ENCODE measurements around the gene ZDHHC8. TPM values are rescaled to one million over a fixed set of nuclear protein-coding genes. Genes with fewer than 3 reads are reported as not detected.

Gene ZDHHC8
- total RNA-seq, result 10 to 100 TPM; 15.7 to 45.2 (median 40.6) TPM
- polyA plus RNA-seq, result 10 to 100 TPM; 21.5 to 26.3 TPM
- long read RNA-seq, donor 1, full-length matches to known transcripts, result 1 of 54 reads
- long read RNA-seq, donor 1, partial matches to known transcripts, result 8 of 54 reads
- long read RNA-seq, donor 1, other reads (novel, unspliced or antisense), result 45 of 54 reads
- long read RNA-seq, donor 2, partial matches to known transcripts, result 15 of 48 reads
- long read RNA-seq, donor 2, other reads (novel, unspliced or antisense), result 33 of 48 reads
- long read RNA-seq, donor 3, partial matches to known transcripts, result 6 of 39 reads
- long read RNA-seq, donor 3, other reads (novel, unspliced or antisense), result 33 of 39 reads

- WGBS, 4 donors, result 0 to 1% methylated on average over 42 to 43 of the region's 43 CpGs; no CpG with 5 or more reads in 2 of the 4 donors
- TF ChIP-seq CTCF (IDR thresholded peaks at IDR 0.05) (no peak), POLR2A (IDR thresholded peaks at IDR 0.05) (no peak)
- Histone ChIP-seq H3K27me3 (no peaks in the 10 kb centered on the region), H3K27ac (peak within 1 kb of the TSS; percentile 94 to 100 (median 98)), H3K4me3 (peak within 1 kb of the TSS; percentile 88 to 100 (median 99)), H3K4me1 (peaks cover 11 to 57% (median 43%) of the 10 kb centered on the region in 12 donors), H3K36me3 (peaks cover 0 to 13% (median 9%) of the 10 kb centered on the region in 9 donors), H3K9me3 (no peaks in the 10 kb centered on the region)
- intact Hi-C loops (cut with DNase I), result loop anchor here in 1 of 10 donors (5.0 kb wide), 1 partner anchor 114 kb away; the partner anchor contains the start of gene ARVCF
- ATAC-seq (peak in 3 of 4 donors; percentile 37 to 64 (median 51)), DNase-seq (peak in 3 of 5 donors; percentile 48 to 60 (median 59))
These were observed at the start of gene ZDHHC8 for GRCh38 chr22:20131597-20131858. TSS of gene ZDHHC8 (plus strand) at chr22:20131804. CDS start at chr22:20131948, 144 bp downstream.

GRCh38 chr22:20083157-20083890, 48.3 kb upstream of the ZDHHC8 start:
- Histone ChIP-seq H3K4me3 (no peak overlapping the region), H3K9me3 (no peaks in the 10 kb centered on the region), H3K27ac (no peak overlapping the region), H3K36me3 (peaks cover 3 to 32% (median 28%) of the 10 kb centered on the region in 9 donors), H3K4me1 (peaks cover 3 to 58% (median 46%) of the 10 kb centered on the region in 12 donors), H3K27me3 (no peaks in the 10 kb centered on the region)
- ATAC-seq (no peak), DNase-seq (peak in 2 of 5 donors; percentile 13 to 14)
- intact Hi-C loops (cut with DNase I), result loop anchor here in 6 of 10 donors (5.0 to 10.0 kb wide), 6 partner anchors 34 to 119 kb away; partner anchors contain the start of genes TANGO2 (in 3 of the 6), RANBP1 (in 1 of the 6) and TRMT2A (in 1 of the 6)
- no peak for TF ChIP-seq POLR2A (IDR thresholded peaks at IDR 0.05)
- TF ChIP-seq CTCF (IDR thresholded peaks at IDR 0.05), result no peak
- 80 to 90% (median 84%) methylated on average over 10 of the region's 10 CpGs for WGBS, 4 donors

GRCh38 chr22:20083891-20084546, 47.6 kb upstream of the ZDHHC8 start:
- DNase-seq (peak in 2 of 5 donors; percentile 2 to 6), ATAC-seq (no peak)
- no peak overlapping the region for H3K27ac ChIP-seq
- no peaks in the 10 kb centered on the region for H3K27me3 ChIP-seq
- intact Hi-C loops (cut with DNase I), result loop anchor here in 6 of 10 donors (5.0 to 10.0 kb wide), 6 partner anchors 33 to 119 kb away; partner anchors contain the start of genes TANGO2 (in 3 of the 6), RANBP1 (in 1 of the 6) and TRMT2A (in 1 of the 6)
- H3K9me3 ChIP-seq, result no peaks in the 10 kb centered on the region
- H3K4me1 ChIP-seq, result peaks cover 3 to 57% (median 46%) of the 10 kb centered on the region in 12 donors
- 69 to 78% (median 74%) methylated on average over 10 of the region's 10 CpGs for WGBS, 4 donors
- no peak for TF ChIP-seq CTCF (IDR thresholded peaks at IDR 0.05)
- TF ChIP-seq POLR2A (IDR thresholded peaks at IDR 0.05), result no peak
- peaks cover 3 to 39% (median 35%) of the 10 kb centered on the region in 9 donors for H3K36me3 ChIP-seq
- no peak overlapping the region for H3K4me3 ChIP-seq
